WTC11 (cell line): Measurements from ENCODE around the gene PPP2R2C.

Source experiments
- CTCF ChIP-seq: fragments of 200-600 bp; IDR thresholded peaks from 2 replicates; pipeline ENCODE4 v1.8.0; 2022; ENCODE audit warnings: antibody characterized with exemption
- FOXK1 ChIP-seq: sonication (generic); formaldehyde crosslinking; IDR thresholded peaks from 2 replicates; pipeline ENCODE4 v1.8.0; 2022; ENCODE audit warnings: mild to moderate bottlenecking, moderate library complexity, missing genetic modification reagents
- JUN ChIP-seq: sonication (generic); formaldehyde crosslinking; IDR thresholded peaks from 2 replicates; pipeline ENCODE4 v1.8.0; 2023; ENCODE audit warnings: mild to moderate bottlenecking, missing genetic modification reagents
- MAX ChIP-seq: sonication (generic); formaldehyde crosslinking; IDR thresholded peaks from 2 replicates; pipeline ENCODE4 v1.8.0; 2022; ENCODE audit warnings: mild to moderate bottlenecking, missing genetic modification reagents
- NR3C1 ChIP-seq: sonication (generic); formaldehyde crosslinking; conservative IDR thresholded peaks from 2 replicates; pipeline ENCODE4 v1.8.1; 2023; ENCODE audit warnings: low read depth, mild to moderate bottlenecking, missing genetic modification reagents

GRCh38 chr4:6306299-6306698 lies 166.1 kb downstream of the PPP2R2C start:
- TF ChIP-seq NR3C1 (CRISPR knock-in tag) (no peak), MAX (no peak), CTCF (no peak), FOXK1 (CRISPR knock-in tag) (no peak), JUN (CRISPR knock-in tag) (no peak)
